Activated naive CD8-positive, alpha-beta T cell treated with anti-CD3 and anti-CD28 coated beads, Interleukin-2, amount 50 U/mL, for 16 hours (primary cell): Measurements from ENCODE around the gene JCAD.
"Not testable (repeated sequence)": the region's sequence is repeated elsewhere in the genome, so short reads cannot be mapped to it uniquely, and the experiment has no call there.

Source experiments
- DNase-seq: peaks from one replicate; pipeline ENCODE4 v3.0.0-alpha.2; 2020; ENCODE audit warnings: low read depth, low spot score

JCAD gene

GRCh38 chr10:30027057-30028005 lies 32.1 kb downstream of the JCAD start:
- DNase-seq = peak; percentile 49

GRCh38 chr10:30026578-30026977 lies 32.8 kb downstream of the JCAD start:
- DNase-seq = no peak

- DNase-seq = no peak
Observed at GRCh38 chr10:30026080-30026479, 33.3 kb downstream of the JCAD start.

- not testable (repeated sequence) for DNase-seq
Observed at GRCh38 chr10:30025428-30025827, 34.0 kb downstream of the JCAD start.

GRCh38 chr10:30022590-30022989 lies 36.8 kb downstream of the JCAD start:
- no peak for DNase-seq

GRCh38 chr10:30019468-30019867 lies 39.9 kb downstream of the JCAD start:
- DNase-seq = no peak

- no peak for DNase-seq
Observed at GRCh38 chr10:30018496-30018895, 40.9 kb downstream of the JCAD start.

- DNase-seq = no peak
Observed at GRCh38 chr10:30017966-30018365, 41.4 kb downstream of the JCAD start.

- no peak for DNase-seq
Observed at GRCh38 chr10:30017556-30017955, 41.8 kb downstream of the JCAD start.

GRCh38 chr10:30014511-30014910 lies 44.9 kb downstream of the JCAD start:
- no peak for DNase-seq

GRCh38 chr10:30013757-30014156 lies 45.6 kb downstream of the JCAD start:
- no peak for DNase-seq

GRCh38 chr10:30011956-30012647 lies 47.3 kb downstream of the JCAD start:
- no peak for DNase-seq

- no peak for DNase-seq
Observed at GRCh38 chr10:30011396-30011795, 48.0 kb downstream of the JCAD start.

GRCh38 chr10:30007406-30007805 lies 52.0 kb downstream of the JCAD start:
- DNase-seq = no peak

GRCh38 chr10:30006410-30006809 lies 53.0 kb downstream of the JCAD start:
- DNase-seq = no peak

GRCh38 chr10:30005116-30005515 lies 54.3 kb downstream of the JCAD start:
- not testable (repeated sequence) for DNase-seq

- DNase-seq = no peak
Observed at GRCh38 chr10:30002426-30003266, 56.7 kb downstream of the JCAD start.

- no peak for DNase-seq
Observed at GRCh38 chr10:30000802-30001571, 58.4 kb downstream of the JCAD start.

GRCh38 chr10:29998142-29998808 lies 61.1 kb downstream of the JCAD start:
- DNase-seq = peak; percentile 48

GRCh38 chr10:29994811-29995210 lies 64.6 kb downstream of the JCAD start:
- DNase-seq = no peak
